ENCODE measurements around the gene AGAP1.

Gene AGAP1

DNA sequence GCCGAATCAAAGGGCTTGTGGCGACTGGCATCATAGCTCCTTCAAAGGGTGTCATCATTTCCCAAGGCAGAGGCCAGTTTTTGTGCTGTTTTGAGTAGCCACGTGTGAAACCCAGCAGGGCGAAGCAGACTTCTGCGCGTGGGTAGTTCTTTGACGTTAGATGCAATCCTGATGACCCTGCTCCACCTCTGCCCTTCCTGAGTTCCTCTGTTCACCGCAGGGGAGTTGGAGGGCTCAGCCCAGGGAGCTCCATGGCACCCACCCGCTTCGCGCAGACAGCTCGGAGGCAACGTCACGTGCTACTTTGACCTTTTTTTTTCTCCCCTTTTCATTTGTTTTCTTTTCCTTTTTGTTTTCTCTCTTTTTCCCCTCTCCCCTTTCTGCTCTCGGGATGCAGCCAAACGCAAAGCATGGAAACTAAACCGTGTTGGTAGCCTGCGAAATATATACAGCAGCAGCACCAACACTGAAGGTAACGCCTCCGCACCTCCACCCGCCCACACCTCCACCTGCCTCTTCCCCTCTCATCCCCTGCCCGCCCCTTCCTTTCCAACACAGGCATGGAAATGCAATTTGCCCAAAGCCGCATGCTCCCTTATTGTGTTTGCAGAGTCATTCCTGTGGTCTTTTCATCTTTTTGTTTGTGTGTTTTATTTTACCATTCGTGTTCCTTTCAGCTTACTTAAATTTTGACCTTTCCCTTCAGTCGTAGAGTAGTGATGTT, 520.7 kb downstream of the AGAP1 start:
- DNase-seq = peak in 3 of 56 donors; percentile 5 to 43 (median 14)

- no peak for DNase-seq
Observed at GRCh38 chr2:236015171-236015570, 521.3 kb downstream of the AGAP1 start.

- no peak for DNase-seq
Observed at GRCh38 chr2:236016496-236016895, 522.7 kb downstream of the AGAP1 start.

- no peak for DNase-seq
Observed at GRCh38 chr2:236017446-236017845, 523.6 kb downstream of the AGAP1 start.

DNA sequence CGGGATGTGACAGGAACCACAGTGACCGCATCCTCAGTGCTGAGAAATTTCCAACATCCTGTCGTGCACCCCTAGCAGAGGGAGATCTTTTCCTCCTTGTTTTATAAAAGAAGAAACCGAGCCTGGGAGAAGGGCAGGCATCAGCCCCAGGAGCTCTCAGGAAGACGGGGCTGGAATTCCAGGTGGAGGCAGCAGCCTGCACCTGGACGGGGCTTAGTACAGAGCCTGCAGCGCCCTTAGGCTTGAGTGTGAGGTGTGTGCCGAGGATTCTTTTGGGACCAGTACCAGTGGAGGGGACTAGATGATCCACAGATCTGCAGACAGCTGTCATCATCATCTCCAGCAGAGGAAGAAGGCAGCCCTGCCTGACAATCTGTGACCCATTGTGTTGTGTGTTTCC, 525.6 kb downstream of the AGAP1 start:
- DNase-seq = no peak

DNA sequence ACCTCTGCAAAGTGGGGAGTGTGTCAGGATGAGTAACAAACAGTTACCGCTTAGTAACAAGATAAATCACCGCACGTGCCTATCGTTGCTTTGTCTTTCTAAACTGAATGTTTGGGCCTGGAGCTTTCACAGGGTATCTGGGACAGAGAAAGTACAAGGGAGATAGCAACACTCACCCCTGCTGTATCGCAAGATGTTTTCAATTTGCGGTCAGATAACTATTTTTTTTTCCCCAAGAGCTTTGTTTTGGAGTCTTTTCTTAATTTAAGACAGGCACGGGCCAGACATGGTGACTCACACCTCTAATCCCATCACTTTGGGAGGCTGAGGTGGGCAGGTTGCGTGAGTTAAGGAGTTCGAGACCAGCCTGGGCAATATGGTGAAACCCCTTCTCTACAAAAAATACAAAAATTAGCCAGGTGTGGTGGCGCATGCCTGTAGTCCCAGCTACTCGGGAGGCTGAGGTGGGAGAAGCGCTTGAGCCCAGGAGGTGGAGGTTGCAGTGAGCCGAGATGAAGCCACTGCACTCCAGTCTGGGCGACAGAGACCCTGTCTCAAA, 527.7 kb downstream of the AGAP1 start:
- no peak for DNase-seq

- no peak for DNase-seq
Observed at GRCh38 chr2:236022128-236022527, 528.3 kb downstream of the AGAP1 start.

- no peak for DNase-seq
Observed at GRCh38 chr2:236025892-236026291, 532.0 kb downstream of the AGAP1 start.

DNA sequence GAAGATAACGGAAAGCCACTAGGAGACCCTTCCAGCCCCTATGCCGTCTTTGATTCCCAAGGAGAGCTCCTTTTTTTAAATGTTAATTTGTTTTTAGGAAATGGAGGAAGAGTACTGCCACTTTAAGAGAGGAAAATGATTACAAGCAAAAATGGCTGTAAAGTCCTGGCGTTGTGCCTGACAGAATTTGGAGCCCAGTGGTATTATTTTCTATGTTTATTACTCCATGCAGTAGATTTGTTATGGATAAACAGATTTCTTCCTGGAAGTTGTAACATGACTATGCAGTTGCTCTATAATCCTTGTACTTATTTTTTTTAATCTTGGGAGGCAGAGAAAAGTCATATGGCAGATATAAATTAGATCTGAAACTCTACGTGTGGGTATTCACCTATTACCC, 533.0 kb downstream of the AGAP1 start:
- DNase-seq = no peak

GRCh38 chr2:236028066-236028465, 534.2 kb downstream of the AGAP1 start:
- no peak for DNase-seq

- DNase-seq = no peak
Observed at GRCh38 chr2:236033462-236033861, 539.6 kb downstream of the AGAP1 start.

DNA sequence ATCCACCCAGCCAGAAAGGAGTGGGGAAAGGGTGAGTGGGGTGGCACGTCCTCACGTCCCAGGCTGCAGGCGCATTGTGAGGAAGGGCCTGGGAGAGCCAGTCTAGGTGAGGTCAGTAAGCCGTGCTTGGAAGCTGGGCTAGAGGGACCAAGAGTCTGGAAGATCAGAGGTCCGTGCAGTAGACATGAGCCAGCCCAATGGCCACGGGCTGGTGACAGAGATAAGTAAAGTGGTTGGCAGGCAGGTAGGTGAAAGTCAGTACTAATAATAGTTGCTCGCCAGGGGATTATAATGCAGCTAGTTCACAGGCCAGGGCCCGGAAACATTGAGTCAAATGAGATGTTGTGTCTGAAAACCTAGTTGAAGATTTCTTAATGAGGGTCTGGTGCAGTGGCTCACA, 541.1 kb downstream of the AGAP1 start:
- no peak for DNase-seq

DNA sequence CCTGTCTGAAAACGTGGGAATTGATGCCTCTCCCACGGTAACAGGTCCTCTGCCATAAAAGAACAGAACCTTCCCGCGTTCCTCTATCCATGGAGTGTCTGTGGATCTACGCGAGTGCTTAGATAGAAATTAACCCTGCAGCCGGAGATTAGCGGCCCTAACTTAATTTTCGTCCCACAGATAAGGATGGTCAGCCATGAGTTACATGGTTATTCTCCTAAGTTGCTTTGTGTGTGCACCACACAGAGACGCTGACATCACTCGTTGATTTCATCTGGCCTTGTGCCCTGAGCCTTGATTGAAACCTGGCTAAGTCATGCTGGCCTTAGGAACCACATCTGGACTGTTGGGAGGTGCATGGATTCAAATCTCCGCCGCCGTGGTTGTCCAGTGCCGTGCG, 542.2 kb downstream of the AGAP1 start:
- DNase-seq = no peak

DNA sequence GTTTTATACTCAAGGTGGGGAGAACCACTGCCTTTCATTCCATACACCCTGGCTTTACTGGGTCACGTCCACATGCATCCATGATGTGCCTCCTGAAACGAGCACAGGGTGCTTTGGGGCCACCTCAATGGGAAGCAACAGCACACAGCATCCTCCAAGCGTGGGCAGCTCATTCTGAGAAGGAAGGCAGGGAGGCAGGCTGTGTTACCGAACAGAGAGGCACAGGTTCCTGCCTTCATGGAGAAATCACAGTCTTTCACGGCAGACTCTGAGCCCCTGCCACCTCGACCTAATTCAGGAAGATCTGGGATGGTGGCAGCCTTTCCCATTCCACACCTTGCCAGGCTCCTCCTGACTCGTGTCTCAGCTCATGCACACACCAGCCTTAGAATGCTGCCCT, 544.3 kb downstream of the AGAP1 start:
- no peak for DNase-seq

DNA sequence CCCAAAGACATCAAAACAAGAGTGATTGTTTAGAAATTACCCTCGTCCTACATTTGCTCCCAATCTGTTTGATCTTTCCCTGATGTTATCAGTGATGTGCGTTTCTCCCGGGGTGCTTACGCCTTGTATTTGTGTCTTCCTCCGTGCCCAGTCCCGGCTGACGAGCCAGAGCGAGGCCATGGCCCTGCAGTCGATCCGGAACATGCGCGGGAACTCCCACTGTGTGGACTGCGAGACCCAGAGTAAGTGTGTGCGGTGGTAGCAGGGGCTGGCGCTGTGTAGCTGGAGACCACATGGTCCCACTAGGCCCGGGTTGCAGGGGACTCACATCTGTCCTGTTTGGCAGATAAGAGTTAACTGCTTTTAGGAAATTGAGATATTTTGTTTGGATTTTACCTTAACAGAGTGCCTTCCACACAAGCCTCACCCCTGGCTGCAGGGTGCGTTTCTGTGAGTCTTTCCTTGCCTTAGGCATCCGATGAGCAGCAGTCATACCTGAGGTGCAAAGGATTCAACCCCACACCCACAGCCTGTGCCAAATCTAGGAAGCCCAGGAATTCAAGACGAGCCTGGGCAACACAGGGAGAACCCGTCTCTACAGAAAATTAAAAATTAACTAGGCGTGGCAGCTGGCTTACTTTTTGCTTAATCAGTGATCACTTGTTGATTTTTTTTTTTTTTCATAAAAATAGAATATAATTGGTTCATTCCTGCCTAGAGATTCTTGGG, 546.9 kb downstream of the AGAP1 start:
- no peak for DNase-seq

DNA sequence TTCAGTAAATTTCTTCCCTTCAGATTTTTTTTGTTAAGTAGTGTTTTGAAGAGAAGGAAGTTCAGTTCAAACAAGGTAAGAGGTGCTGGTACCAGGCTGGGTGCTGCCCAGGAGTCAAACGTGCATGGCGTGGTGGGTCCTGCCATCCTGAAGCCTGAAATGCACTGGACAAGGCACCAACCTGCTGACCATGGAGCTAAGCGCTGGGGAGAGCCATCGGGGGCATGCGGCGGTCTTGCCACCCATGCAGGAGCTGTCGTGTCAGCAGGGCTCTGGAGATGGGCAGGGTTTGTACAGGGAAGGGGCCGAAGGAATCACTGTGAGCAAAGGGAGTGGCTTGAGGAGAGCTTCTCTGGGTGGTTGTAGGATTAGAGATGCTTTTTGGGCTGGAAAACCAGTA, 547.8 kb downstream of the AGAP1 start:
- DNase-seq = no peak

DNA sequence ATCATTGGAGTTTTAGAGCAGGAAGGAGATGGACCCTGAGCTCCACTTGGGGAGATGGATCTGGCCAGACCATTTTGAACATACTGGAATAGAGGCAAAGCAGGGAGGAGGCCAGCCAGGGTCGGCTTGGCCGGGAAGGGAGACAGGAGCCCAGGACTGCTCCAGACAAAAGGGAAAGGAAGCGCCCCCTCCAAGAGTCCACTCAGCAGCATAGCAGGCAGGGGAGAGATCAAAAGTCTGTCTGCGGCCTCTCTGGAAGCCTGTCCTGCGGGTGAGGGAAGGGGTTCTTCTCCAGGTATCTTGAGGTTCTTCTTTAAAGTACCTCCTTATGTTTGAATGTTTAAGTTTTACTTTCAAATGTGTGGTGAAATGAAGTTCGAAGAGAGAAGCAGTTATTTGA, 548.2 kb downstream of the AGAP1 start:
- no peak for DNase-seq

GRCh38 chr2:236044191-236044590, 550.3 kb downstream of the AGAP1 start:
- DNase-seq = no peak

DNA sequence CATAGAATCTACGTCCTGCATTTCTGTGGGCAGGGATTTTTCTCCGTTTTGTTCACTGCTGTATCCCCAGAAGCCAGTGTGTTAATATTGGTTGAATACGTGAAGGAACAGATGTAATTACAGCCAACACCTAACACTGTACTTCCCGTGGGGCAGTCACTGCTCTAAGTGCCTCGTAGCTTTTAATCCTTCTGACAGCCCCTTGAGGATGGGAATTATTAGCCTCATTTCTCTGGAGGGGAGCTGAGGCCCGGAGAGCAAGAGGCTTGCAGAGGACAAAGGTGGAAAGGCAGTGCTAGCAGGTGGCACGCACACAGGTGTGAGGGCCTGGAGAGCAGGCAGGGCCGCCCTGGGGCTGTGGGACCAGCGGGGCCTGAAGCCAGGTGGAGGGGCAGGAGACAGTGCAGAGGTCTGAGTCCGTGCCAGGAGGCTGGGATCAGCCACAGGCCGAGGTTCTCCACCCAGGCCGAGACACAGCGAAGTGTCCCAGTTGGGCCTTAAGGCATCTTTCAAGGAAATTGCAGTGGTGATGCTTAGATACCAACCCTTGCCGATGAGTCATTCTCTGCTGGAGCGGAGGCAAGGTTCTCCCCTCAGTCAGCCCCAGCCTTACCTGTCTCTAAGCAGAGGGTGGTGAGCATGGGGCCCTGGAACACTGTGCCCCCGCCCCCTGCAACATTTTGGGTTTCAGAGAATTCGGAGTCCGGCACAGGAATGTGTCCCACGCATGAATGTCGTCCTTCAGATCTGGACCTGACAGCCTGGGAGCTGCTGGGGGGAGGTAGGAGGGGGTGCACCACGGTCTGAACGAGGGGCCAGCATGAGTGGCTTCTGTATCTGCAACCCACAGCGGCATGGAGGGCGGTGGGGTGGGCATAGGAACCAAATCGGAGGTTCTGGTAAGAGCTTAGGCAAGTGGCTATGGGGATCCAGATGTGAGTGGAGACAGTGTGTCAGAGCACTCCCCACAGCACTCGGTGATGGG, 551.7 kb downstream of the AGAP1 start:
- DNase-seq = peak in 8 of 56 donors; percentile 8 to 45 (median 28)

- DNase-seq = no peak
Observed at GRCh38 chr2:236046715-236047114, 552.9 kb downstream of the AGAP1 start.

GRCh38 chr2:236047176-236047575, 553.3 kb downstream of the AGAP1 start:
- DNase-seq = no peak

Measured in nucleus accumbens (tissue), 56 donors.